Panc1 (cell line): ENCODE measurements around the gene KIAA1671.

ENCODE experiments used
- CTCF ChIP-seq: fragments of 450-650 bp; IDR thresholded peaks from 2 replicates; pipeline ENCODE4 v1.5.1; 2017; ENCODE audit warnings: mild to moderate bottlenecking
- POLR2AphosphoS5 ChIP-seq: IDR thresholded peaks from 2 replicates; pipeline ENCODE4 v1.6.1; 2012; ENCODE audit warnings: mild to moderate bottlenecking, low read depth, low read length, moderate library complexity
- REST ChIP-seq, 2 experiments: IDR thresholded peaks; 2 replicates each; pipeline ENCODE4 v1.6.1; 2011 to 2012; ENCODE audit warnings: low read depth in 2 of 2, control low read depth in 1 of 2, low read length in 1 of 2, mild to moderate bottlenecking in 1 of 2, moderate library complexity in 1 of 2; ENCODE audit not compliant: insufficient read depth in 1 of 2
- SIN3A ChIP-seq: IDR thresholded peaks from 2 replicates; pipeline ENCODE4 v1.6.1; 2012; ENCODE audit warnings: low read depth, mild to moderate bottlenecking, low read length, moderate library complexity, borderline replicate concordance; ENCODE audit not compliant: insufficient read depth
- TCF7L2 ChIP-seq: IDR thresholded peaks from 2 replicates; pipeline ENCODE4 v1.6.1; 2011; ENCODE audit warnings: mild to moderate bottlenecking, low read depth, low read length, inconsistent platforms

- TF ChIP-seq CTCF, result no peak
- no peak for TF ChIP-seq POLR2AphosphoS5
- TF ChIP-seq SIN3A, result no peak
- TF ChIP-seq REST (IDR thresholded peaks at IDR 0.05; ENCODE audit: insufficient read depth in 1 of 2, low read depth in 2 of 2, low read length in 1 of 2), result no peak
- TF ChIP-seq TCF7L2, result no peak
These were observed 115.4 kb downstream of the KIAA1671 start for GRCh38 chr22:25067851-25068421.
